GM18511 (cell line): Measurements from ENCODE around the gene KIFAP3.
A peak's percentile ranks its signal among the peaks of the same experiment; 100 is the strongest.
"Not testable (repeated sequence)": the region's sequence is repeated elsewhere in the genome, so short reads cannot be mapped to it uniquely, and the experiment has no call there.

Experiments
- ATAC-seq: cut with Tn5 transposase; IDR thresholded peaks from one replicate; pipeline ENCODE4 v1.9.1; 2021; ENCODE audit warnings: mild to moderate bottlenecking, moderate library complexity; ENCODE audit not compliant: unreplicated experiment

The KIFAP3 gene

DNA sequence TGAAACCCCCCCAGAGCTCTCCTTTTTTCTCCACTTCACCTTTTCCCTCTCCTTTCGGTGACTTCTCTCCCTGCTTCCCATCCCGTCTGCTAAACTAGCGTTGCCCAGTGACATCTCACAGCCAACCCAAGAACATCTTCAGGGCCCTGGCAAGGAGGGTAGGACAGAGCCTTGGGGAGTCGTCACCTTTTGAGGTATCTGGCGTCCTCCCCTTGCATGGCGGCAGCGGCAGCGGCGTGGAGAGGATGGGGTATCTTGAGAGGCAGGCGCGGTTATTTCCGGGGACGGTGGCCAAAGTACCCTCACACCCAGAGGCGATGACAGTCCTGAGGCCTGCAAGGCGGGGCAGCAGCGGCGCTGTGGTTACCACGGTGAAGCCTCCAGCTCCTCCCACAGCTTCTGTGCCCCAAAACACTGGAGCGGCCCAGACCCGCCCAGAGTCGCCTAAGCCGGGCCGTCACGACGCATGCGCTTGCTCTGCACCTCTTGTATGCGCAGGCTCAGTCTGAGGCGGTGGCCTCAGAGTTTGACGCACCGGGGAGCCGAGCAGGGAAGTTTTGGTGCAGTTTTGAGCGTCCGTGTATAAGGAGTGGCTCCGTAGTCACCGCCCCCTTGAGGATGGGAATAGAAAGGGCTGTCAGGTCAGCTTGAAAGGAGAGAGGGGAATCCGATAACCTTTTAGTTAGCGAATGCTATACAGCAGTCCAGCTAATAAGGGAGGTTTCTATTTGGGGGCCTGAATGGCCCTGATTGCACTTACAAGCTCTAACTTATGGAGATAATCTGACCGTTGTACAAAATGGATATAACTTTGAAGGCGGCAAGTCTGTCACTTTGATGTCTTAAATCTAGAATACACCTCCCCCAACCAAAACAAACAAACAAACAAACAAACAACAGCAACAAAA, at the start of gene KIFAP3:
Gene KIFAP3, minus strand, starts transcription at position 446 of the 908 bp plus-strand sequence. Its CDS starts 228 bp downstream, at position 218.
- ATAC-seq: peak; percentile 99

DNA sequence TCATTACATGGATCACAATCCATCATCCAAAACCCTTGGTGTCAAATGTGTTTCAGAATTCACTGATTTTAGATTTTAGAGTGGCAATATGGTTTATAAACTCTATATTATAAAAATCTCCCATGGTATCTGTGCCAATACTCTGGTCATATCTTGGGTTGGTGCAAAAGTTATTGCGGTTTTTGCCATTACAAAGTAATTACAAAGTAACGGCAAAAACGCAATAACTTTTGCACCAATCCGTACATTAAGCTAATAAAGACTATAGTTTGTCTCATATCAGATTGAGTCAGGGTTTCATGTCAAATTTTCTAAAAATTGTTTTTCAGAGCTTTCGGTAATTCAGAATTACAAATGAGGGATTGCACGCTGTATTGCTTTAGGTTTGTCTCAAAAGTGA, 47.9 kb upstream of the KIFAP3 start:
- ATAC-seq: no peak

DNA sequence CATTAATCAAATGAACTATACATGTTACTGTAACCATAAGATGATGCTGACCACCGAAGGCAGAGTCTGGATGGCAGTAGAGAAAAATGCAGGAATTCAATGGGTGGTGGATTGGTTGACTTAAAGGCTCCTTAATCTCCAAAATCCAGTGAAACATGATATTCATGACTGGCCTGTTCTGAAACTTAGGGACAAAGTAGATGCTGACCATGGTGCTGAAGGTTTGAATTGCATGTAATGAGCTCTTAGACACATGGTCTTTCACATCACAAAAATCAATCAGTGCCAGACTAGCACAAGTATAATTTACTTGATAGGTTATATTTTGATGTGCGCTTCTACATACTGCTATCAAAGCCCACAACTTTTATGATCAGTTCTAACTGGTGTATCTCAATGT, 40.4 kb upstream of the KIFAP3 start:
- no peak for ATAC-seq

GRCh38 chr1:170113140-170113539, 38.6 kb upstream of the KIFAP3 start:
- not testable (repeated sequence) for ATAC-seq

- ATAC-seq: no peak
These were observed 23.0 kb upstream of the KIFAP3 start for GRCh38 chr1:170097449-170097948.

GRCh38 chr1:170096806-170097340, 22.4 kb upstream of the KIFAP3 start:
- no peak for ATAC-seq

DNA sequence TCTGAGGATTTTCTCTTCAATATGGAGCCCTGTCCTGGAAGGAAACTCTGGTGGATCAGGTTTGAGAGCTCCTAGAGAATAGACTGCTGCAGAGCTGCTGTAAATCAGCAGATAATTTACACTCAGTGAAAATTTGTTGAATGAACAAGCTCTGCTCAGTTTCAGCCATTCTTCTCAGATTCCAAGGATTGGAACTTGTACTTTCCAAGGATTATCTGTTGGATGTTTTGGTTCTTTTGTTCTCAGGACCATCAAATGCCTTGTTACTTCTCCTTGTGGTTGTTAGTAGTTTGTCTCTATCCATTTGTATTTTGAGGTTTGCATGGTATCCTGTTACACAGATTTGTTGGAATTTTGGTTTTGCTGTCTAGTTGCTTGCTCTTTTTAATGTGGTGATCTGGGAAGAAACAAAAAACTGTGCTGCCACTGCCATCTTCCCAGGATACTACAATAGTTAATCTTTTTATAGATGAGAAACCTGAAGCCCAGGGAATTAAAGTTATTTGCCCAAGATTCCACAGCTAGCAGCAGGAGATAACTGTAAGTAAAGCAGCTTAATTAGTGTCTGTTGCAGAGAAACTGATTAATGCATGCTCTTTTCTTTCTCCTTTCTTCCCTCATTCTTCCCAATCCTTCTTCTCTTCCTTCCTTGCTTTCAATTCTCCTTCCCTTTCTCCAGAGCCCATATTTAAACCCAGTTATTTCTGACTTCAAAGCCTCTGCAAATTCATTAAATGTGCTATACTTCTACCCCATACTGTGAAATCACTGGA, 21.7 kb upstream of the KIFAP3 start:
- no peak for ATAC-seq

GRCh38 chr1:170094697-170095616, 20.5 kb upstream of the KIFAP3 start:
- ATAC-seq: not testable (repeated sequence)

GRCh38 chr1:170086399-170087032, 12.0 kb upstream of the KIFAP3 start:
- ATAC-seq: no peak

DNA sequence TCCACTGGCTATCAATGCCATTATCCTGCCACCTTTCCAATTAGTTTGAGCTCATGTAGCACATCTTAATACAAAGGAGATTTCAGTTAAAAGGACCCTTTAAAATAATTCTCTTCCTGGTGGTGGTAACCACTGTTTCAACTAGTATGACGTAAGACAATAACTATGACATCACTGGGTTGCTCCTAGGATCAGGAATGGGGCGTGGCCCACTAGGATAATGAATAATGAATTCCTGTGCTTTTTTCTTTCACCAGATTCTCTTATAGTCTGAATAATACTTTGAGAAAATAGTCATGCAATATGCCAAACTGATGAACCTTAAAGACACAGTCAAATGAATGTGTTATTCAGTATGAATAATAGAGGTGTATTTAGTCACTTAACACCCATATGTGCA, 10.6 kb upstream of the KIFAP3 start:
- no peak for ATAC-seq

DNA sequence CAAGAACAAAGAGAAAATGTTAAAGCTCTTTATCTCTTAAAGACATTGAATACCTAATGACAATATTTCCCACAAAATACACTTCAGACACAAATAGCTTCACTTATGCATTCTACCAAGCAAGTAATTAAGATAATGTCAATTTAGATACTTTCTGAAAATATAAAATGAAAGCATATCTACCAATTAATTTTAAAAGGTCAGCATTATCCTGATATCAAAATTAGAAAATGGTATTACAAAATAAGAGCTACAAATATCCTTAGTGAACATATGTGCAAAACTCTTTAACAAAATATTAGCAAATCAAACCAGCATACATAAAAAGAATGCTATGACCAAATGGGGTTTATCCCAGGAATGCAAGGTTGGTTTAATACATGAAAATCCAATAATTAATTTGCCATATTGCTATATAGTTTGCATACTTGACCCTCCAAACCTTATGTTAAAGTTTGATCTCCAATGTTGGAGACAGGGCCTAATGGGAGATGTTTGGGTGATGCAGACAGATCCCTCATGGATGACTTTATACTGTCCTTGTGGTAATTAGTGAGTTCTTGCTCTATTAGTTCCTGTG, 4.2 kb upstream of the KIFAP3 start:
- ATAC-seq: no peak

GRCh38 chr1:170077926-170078325, 3.4 kb upstream of the KIFAP3 start:
- no peak for ATAC-seq

DNA sequence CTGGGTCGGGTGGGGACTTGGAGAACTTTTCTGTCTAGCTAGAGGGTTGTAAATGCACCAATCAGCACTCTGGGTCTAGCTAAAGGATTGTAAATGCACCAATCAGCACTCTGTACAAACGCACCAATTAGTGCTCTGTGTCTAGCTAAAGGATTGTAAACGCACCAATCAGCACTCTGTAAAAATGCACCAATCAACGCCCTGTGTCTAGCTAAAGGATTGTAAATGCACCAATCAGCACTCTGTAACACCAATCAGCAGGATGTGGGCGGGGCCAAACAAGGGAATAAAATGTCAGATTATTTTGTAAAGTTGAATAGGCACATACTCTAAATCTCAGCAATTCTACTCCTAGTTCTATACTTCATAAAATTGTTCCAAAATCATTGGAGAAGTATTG, 2.5 kb upstream of the KIFAP3 start:
- not testable (repeated sequence) for ATAC-seq

GRCh38 chr1:170076199-170076598, 1.7 kb upstream of the KIFAP3 start:
- ATAC-seq: no peak

- ATAC-seq: no peak
These were observed 691 bp upstream of the KIFAP3 start for GRCh38 chr1:170075186-170075585.

DNA sequence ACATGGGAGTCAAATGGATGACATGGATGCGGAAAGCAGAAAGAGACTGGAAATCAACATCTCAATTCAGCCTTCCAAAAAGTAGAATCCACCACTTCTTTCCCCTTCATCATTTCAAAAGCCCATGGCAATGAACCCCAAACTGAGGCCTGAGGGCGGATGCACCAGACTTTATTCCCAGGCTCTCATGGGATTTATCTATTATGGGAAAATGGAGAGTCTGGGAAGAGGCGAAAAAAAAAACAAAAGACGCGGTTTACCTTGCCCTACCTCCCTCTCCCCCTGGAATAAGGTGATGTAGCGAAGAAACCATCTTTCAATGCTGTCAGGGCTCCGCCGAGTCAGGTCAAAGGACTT, 624 bp downstream of the KIFAP3 start:
- no peak for ATAC-seq

DNA sequence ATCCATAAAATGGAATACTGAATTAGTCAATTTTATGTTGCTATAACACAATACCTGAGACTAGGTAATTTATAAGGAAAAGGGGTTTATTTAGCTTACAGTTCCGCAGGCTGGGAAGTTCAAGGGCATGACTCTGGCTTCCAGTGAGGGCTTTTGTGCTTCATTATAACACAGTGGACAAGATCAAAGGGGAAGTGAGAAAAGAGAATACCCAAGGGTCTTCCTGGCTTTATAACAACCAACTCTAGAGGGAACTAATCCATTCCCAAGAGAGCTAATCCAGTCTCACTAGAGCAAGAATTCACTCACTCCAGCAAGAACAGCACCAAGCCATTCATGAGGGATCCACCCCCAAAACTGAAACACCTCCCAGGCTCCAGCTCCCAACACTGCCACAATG, 3.1 kb downstream of the KIFAP3 start:
- ATAC-seq: no peak

DNA sequence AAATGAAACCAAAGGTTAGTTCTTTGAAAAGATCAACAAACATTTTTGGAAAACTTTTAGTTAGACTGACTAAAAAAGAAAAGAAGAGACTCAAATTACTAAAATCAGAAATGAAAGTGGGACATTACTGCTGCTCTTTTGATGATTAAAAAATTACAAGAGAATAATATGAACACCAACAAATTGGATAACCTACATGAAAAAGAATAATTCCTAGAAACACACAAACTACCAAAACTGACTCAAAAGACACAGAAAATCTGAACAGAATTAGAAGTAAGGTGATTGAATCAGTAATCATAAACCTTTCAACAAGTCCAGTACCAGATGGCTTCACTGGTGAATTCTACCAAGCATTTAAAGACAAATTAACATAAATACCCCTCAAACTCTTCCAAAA, 5.6 kb downstream of the KIFAP3 start:
- ATAC-seq: no peak

DNA sequence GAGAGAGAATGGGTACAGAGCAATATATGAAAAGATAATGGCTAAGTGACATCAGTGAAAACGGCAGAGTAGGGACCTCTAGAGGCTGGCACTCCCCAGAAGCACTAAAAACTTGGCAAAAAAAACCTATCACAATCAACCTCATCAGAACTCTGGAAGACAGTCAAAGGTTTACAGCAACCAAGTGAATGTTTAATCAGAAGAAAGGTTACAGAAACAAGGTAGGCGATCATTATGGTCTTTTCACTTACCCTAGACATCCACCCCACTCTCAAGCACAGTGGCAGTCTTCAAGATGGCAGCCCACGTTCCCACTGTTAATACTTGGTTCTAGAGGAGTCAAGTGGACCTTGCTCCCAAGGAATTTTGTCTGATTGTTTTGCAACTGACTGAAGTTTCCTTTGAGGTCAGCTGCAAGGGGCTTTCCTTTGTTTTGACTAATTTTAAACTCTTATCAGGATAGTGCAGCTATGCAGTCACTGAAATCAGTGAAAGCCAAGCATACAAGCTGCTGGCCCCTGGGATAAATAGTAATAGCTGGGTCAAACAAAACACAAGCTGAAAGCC, 7.2 kb downstream of the KIFAP3 start:
- peak; percentile 47 for ATAC-seq
